Progenitor cell of endocrine pancreas (in vitro differentiated cells): ENCODE results near the gene VAMP8. TPM values are rescaled to one million over a fixed set of nuclear protein-coding genes. Genes with fewer than 3 reads are reported as not detected.
A peak's percentile ranks its signal among the peaks of the same experiment; 100 is the strongest.

Source experiments
- DNase-seq: peaks from one replicate; pipeline ENCODE4 v3.0.0; 2021; ENCODE audit warnings: low spot score; ENCODE audit not compliant: unreplicated experiment
- H3K27ac Mint-ChIP-seq: 2 replicates; pipeline ENCODE4 v1.8.0; 2021; ENCODE audit warnings: mild to moderate bottlenecking, moderate library complexity, mixed read lengths
- H3K27me3 Mint-ChIP-seq: 2 replicates; pipeline ENCODE4 v1.8.0; 2021; ENCODE audit warnings: mixed read lengths
- H3K36me3 Mint-ChIP-seq: 2 replicates; pipeline ENCODE4 v1.8.0; 2022; ENCODE audit warnings: mixed read lengths; ENCODE audit not compliant: insufficient read depth
- H3K4me1 Mint-ChIP-seq: 2 replicates; pipeline ENCODE4 v1.8.0; 2021; ENCODE audit warnings: low read depth, mixed read lengths
- H3K4me3 Mint-ChIP-seq: 2 replicates; pipeline ENCODE4 v1.8.0; 2021; ENCODE audit warnings: low read depth, mild to moderate bottlenecking, moderate library complexity, mixed read lengths
- H3K9me3 Mint-ChIP-seq: 2 replicates; pipeline ENCODE4 v1.8.0; 2021; ENCODE audit warnings: low read depth, mixed read lengths
- total RNA-seq: library from RNA; stranded (reverse); gene quantifications from 2 replicates; pipeline ENCODE4 v1.2.1, GENCODE V29; 2021
- TF ChIP-seq, protein P1 (sequence below): fragments of 200-600 bp; sonication (generic); IDR thresholded peaks from one replicate; pipeline ENCODE4 v1.5.0; 2021; ENCODE audit warnings: antibody characterized with exemption, mild to moderate bottlenecking; ENCODE audit not compliant: unreplicated experiment

Gene VAMP8
- total RNA-seq, 1 donor from 2014 or later, result 71.3 TPM

GRCh38 chr2:85606116-85606455 is 28.7 kb downstream of the VAMP8 start:
- H3K36me3 Mint-ChIP-seq, result peaks cover 9% of the 10 kb centered on the region
- H3K9me3 Mint-ChIP-seq, result no peaks in the 10 kb centered on the region
- no peak overlapping the region for H3K27ac Mint-ChIP-seq
- DNase-seq, result no peak
- H3K27me3 Mint-ChIP-seq, result no peaks in the 10 kb centered on the region
- no peak overlapping the region for H3K4me3 Mint-ChIP-seq
- TF ChIP-seq, protein P1, sequence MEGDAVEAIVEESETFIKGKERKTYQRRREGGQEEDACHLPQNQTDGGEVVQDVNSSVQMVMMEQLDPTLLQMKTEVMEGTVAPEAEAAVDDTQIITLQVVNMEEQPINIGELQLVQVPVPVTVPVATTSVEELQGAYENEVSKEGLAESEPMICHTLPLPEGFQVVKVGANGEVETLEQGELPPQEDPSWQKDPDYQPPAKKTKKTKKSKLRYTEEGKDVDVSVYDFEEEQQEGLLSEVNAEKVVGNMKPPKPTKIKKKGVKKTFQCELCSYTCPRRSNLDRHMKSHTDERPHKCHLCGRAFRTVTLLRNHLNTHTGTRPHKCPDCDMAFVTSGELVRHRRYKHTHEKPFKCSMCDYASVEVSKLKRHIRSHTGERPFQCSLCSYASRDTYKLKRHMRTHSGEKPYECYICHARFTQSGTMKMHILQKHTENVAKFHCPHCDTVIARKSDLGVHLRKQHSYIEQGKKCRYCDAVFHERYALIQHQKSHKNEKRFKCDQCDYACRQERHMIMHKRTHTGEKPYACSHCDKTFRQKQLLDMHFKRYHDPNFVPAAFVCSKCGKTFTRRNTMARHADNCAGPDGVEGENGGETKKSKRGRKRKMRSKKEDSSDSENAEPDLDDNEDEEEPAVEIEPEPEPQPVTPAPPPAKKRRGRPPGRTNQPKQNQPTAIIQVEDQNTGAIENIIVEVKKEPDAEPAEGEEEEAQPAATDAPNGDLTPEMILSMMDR, result no peak
- peaks cover 18% of the 10 kb centered on the region for H3K4me1 Mint-ChIP-seq

GRCh38 chr2:85607268-85608215 is 30.2 kb downstream of the VAMP8 start:
- Mint-ChIP-seq H3K9me3 (no peaks in the 10 kb centered on the region), H3K4me3 (no peak overlapping the region), H3K27ac (peak overlapping the region; percentile 56), H3K27me3 (no peaks in the 10 kb centered on the region), H3K36me3 (peaks cover 9% of the 10 kb centered on the region), H3K4me1 (peaks cover 15% of the 10 kb centered on the region)
- TF ChIP-seq, protein P1, result no peak
- no peak for DNase-seq

DNA sequence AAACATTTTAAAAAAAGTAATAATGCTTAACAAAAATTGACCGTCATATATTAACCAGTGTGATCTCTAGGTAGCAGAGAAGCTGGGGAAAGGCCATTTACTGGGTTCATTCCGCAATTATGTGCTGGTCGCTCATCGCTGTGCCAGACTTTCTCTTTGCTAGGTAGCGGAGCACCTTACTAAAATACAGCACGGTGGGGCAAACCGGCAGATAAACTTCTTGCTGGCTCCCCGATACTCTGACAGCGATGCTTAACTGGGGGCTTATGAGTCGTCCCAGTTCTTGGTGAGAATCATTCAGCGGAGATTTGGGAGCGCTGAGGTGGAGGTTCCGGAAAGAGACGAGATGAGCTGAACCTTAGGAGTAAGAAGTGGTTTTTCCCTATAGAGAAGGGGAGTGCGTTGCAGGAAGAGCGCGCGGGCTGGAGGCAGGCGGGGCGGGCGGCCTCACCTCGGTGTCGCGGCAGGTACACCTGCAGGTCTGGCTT is 33.9 kb downstream of the VAMP8 start:
- peaks cover 9% of the 10 kb centered on the region for H3K36me3 Mint-ChIP-seq
- peaks cover 7% of the 10 kb centered on the region for H3K4me1 Mint-ChIP-seq
- no peaks in the 10 kb centered on the region for H3K9me3 Mint-ChIP-seq
- H3K27ac Mint-ChIP-seq, result peak overlapping the region; percentile 96
- no peak for DNase-seq
- TF ChIP-seq, protein P1, result no peak
- no peaks in the 10 kb centered on the region for H3K27me3 Mint-ChIP-seq
- H3K4me3 Mint-ChIP-seq, result peak overlapping the region; percentile 94

DNA sequence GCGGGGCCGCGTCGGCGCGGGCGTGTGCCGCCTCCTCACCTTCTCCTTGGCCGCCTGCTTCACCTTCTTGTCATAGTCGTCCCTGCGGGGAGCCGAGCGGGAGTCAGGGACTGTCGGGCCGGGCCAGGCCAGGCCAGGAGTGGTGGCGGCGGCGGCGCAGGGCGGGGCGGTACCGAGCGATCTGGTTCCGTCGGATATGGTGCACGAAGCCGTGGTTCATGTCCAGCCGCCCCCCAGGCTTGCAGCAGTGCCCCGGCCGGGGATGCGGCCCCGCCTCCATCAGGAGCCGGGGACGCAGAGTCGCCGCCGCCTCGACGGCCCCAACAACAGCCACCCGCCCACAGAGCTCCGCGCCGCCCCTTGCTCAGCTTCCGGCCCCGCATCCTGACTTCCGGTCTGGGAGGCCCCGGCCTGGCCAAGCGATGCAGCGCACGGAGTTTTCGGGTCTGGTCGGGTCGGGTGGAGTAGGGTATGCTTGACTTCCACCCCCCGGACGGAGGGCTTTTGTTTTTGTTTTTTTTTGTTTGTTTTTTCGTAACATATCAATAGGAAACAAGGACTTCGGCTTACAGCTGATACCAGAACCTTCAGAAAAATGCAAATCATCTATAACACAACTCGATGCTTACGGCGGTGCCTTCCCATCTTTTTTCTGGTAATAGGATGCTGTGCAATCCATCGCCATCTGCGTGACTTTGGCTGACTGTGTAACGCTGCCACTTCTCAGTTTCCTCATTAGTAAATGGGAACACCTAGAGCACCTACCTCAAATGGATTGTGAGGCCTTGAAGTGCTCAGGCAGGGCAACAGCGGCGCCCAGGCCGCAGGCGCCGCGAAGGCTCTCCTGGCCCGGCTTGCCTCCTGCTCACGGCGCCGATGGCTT is 34.6 kb downstream of the VAMP8 start, which contains the start of gene C2orf68:
TSS of gene C2orf68 (minus strand) at position 362 of the 883 bp plus-strand sequence. CDS start at position 280, 82 bp downstream.
- DNase-seq, result peak; percentile 71
- H3K27me3 Mint-ChIP-seq, result no peaks in the 10 kb centered on the region
- no peaks in the 10 kb centered on the region for H3K9me3 Mint-ChIP-seq
- TF ChIP-seq, protein P1, result no peak
- peak within 1 kb of the TSS; percentile 94 for H3K4me3 Mint-ChIP-seq
- peak within 1 kb of the TSS; percentile 96 for H3K27ac Mint-ChIP-seq
- peaks cover 9% of the 10 kb centered on the region for H3K36me3 Mint-ChIP-seq
- H3K4me1 Mint-ChIP-seq, result peaks cover 7% of the 10 kb centered on the region
